Right lobe of liver (tissue), 6 donors: Measurements from ENCODE around the gene C10orf120. TPM values are rescaled to one million over a fixed set of nuclear protein-coding genes. Genes with fewer than 3 reads are reported as not detected.

Experiments used
- ATAC-seq, 4 donors: fragments of 200-7000 bp; cut with Tn5 transposase; one replicate each; pipeline ENCODE4 v1.9.1; 2020; ENCODE audit warnings: mild to moderate bottlenecking in 4 of 4, moderate library complexity in 4 of 4
- DNase-seq, 3 donors: peaks; one replicate each; pipeline ENCODE4 v3.0.0-alpha.2; 2020
- H3K27ac ChIP-seq, 3 donors: fragments of 200-600 bp; one replicate each; pipeline ENCODE4 v1.8.0; 2022
- H3K27me3 ChIP-seq, 2 donors: fragments of 200-600 bp; one replicate each; pipeline ENCODE4 v1.8.0; 2022
- H3K36me3 ChIP-seq, 4 donors: fragments of 200-600 bp; sonication (generic) in 1 of 4; one replicate each; pipeline versions ENCODE4 v1.5.1 to v1.8.0; 2017 to 2022; ENCODE audit warnings: control low read depth in 1 of 4
- H3K4me1 ChIP-seq, 4 donors: fragments of 200-600 bp; sonication (generic) in 1 of 4; one replicate each; pipeline versions ENCODE4 v1.5.1 to v1.8.0; 2017 to 2022; ENCODE audit warnings: control low read depth in 1 of 4
- H3K4me3 ChIP-seq, 3 donors: fragments of 200-600 bp; one replicate each; pipeline ENCODE4 v1.8.0; 2022
- H3K9me3 ChIP-seq, 4 donors: fragments of 200-600 bp; sonication (generic) in 1 of 4; one replicate each; pipeline versions ENCODE4 v1.5.1 to v1.8.0; 2017 to 2022; ENCODE audit warnings: control low read depth in 1 of 4
- CTCF ChIP-seq, 4 donors: fragments of 200-600 bp in 3 of 4; fragments of 450-650 bp in 1 of 4; IDR thresholded peaks; one replicate each; pipeline versions ENCODE4 v1.5.1 to v1.8.0; 2016 to 2022; ENCODE audit warnings: antibody characterized with exemption in 4 of 4, mild to moderate bottlenecking in 2 of 4
- POLR2A ChIP-seq: fragments of 450-650 bp; IDR thresholded peaks from one replicate; pipeline ENCODE4 v1.6.1; 2017; ENCODE audit warnings: antibody characterized with exemption, mild to moderate bottlenecking
- WGBS: methylation state at CpG from one replicate; pipeline ENCODE4 v1.1.6; 2018; ENCODE audit warnings: low coverage, low lambda C conversion rate; ENCODE audit not compliant: insufficient coverage; ENCODE audit errors: missing lambda C conversion rate; 5-methylcytosine and 5-hydroxymethylcytosine counted together
- intact Hi-C, 2 donors: fragments of 100-400 bp; cut with DNase I; formaldehyde crosslinking; loops; one replicate each; pipeline versions ENCODE4 v1.11.2 to v1.14.1; 2022
- total RNA-seq, 6 experiments: library from RNA; depleted of rRNA in 2 of 6; stranded (reverse); fragments of >200 nt in 2 of 6; fragmentation: NEBNext Ultra II Directional in 3 of 6; extraction: Animal tissue kit (Norgen Biotek cat#: 25700) in 3 of 6; gene quantifications; one replicate each; pipeline versions ENCODE4 v1.1.0 to v1.2.4, GENCODE V29; 2016 to 2023
- donor health status: DM: no; HTN: yes; CAD: no.
- donor health status: DM: no; HTN: no; CAD: no.
- donor health status: DM: no; HTN: no; CAD: no.
- donor health status: DM: no; HTN: yes; CAD: no.
- donor health status: DM: no; HTN: yes; CAD: no.

C10orf120 gene
- total RNA-seq, 6 experiments from 2014 or later = not detected

- TF ChIP-seq POLR2A = no peak
- no peak for TF ChIP-seq CTCF (IDR thresholded peaks at IDR 0.05)
- intact Hi-C loops = no loop called here
- no peak overlapping the region for H3K4me3 ChIP-seq
- H3K9me3 ChIP-seq = no peaks in the 10 kb centered on the region
- no peak for DNase-seq
- no peaks in the 10 kb centered on the region for H3K4me1 ChIP-seq
- no peak for ATAC-seq
- no peaks in the 10 kb centered on the region for H3K27me3 ChIP-seq
- no peaks in the 10 kb centered on the region for H3K36me3 ChIP-seq
- 33% methylated on average over 1 of the region's 2 CpGs for WGBS
- no peak overlapping the region for H3K27ac ChIP-seq
Measured at GRCh38 chr10:122740640-122741039, 41.0 kb upstream of the C10orf120 start.

GRCh38 chr10:122738031-122738430 is 38.4 kb upstream of the C10orf120 start:
- intact Hi-C loops = no loop called here
- ATAC-seq (no peak), DNase-seq (no peak)
- TF ChIP-seq CTCF (IDR thresholded peaks at IDR 0.05) = no peak
- TF ChIP-seq POLR2A = no peak
- H3K4me1 ChIP-seq = no peaks in the 10 kb centered on the region
- H3K27me3 ChIP-seq = no peaks in the 10 kb centered on the region
- WGBS = 85% methylated on average over 2 of the region's 2 CpGs
- no peaks in the 10 kb centered on the region for H3K9me3 ChIP-seq
- H3K4me3 ChIP-seq = no peak overlapping the region
- H3K36me3 ChIP-seq = no peaks in the 10 kb centered on the region
- H3K27ac ChIP-seq = no peak overlapping the region

- TF ChIP-seq CTCF (IDR thresholded peaks at IDR 0.05) (no peak), POLR2A (no peak)
- intact Hi-C loops = no loop called here
- H3K36me3 ChIP-seq = no peaks in the 10 kb centered on the region
- no peak overlapping the region for H3K4me3 ChIP-seq
- H3K27me3 ChIP-seq = no peaks in the 10 kb centered on the region
- no peak overlapping the region for H3K27ac ChIP-seq
- WGBS = 62% methylated on average over 8 of the region's 13 CpGs
- DNase-seq (no peak), ATAC-seq (no peak)
- H3K9me3 ChIP-seq = no peaks in the 10 kb centered on the region
- no peaks in the 10 kb centered on the region for H3K4me1 ChIP-seq
Measured at GRCh38 chr10:122733931-122734665, 34.5 kb upstream of the C10orf120 start.

GRCh38 chr10:122733443-122733842 is 33.8 kb upstream of the C10orf120 start:
- TF ChIP-seq POLR2A = no peak
- TF ChIP-seq CTCF (IDR thresholded peaks at IDR 0.05) = no peak
- no peak overlapping the region for H3K27ac ChIP-seq
- intact Hi-C loops = no loop called here
- 38% methylated on average over 2 of the region's 2 CpGs for WGBS
- no peaks in the 10 kb centered on the region for H3K36me3 ChIP-seq
- no peak for DNase-seq
- ATAC-seq = no peak
- H3K4me1 ChIP-seq = no peaks in the 10 kb centered on the region
- no peak overlapping the region for H3K4me3 ChIP-seq
- H3K9me3 ChIP-seq = no peaks in the 10 kb centered on the region
- no peaks in the 10 kb centered on the region for H3K27me3 ChIP-seq
